Panc1 (cell line): ENCODE results near the gene TOM1. TPM values are rescaled to one million over a fixed set of nuclear protein-coding genes. Genes with fewer than 3 reads are reported as not detected.

Source experiments
- ATAC-seq: fragments of 200-7000 bp; cut with Tn5 transposase; 2 replicates; pipeline ENCODE4 v1.9.1; 2020; ENCODE audit warnings: mild to moderate bottlenecking, moderate library complexity
- BruUV-seq: library from RNA; stranded (reverse); fragments of 400-500 nt; replicated peaks from 2 replicates; lab custom pipeline; 2021; lab: Mats Ljungman, UMichigan
- CTCF ChIA-PET: fragments of 300-600 bp; sonication (Branson Sonifier 250); formaldehyde crosslinking; loops from one replicate; lab custom pipeline; 2022; ENCODE audit warnings: antibody characterized with exemption; lab: Charles Lee
- POLR2A ChIA-PET: fragments of 300-600 bp; sonication (Branson Sonifier 250); formaldehyde crosslinking; loops from one replicate; lab custom pipeline; 2022; ENCODE audit warnings: antibody characterized with exemption; lab: Charles Lee
- DNase-seq: peaks from one replicate; pipeline ENCODE4 v3.0.0-alpha.2; 2010; ENCODE audit warnings: low read depth, low spot score
- H3K27ac ChIP-seq: 2 replicates; pipeline ENCODE4 v1.5.1; 2011; ENCODE audit warnings: mild to moderate bottlenecking, low read length, inconsistent platforms
- H3K27me3 ChIP-seq: fragments of 200-500 bp; sonication (Bioruptor generic); 2 replicates; pipeline ENCODE4 v1.6.0; 2014; ENCODE audit warnings: low read length, inconsistent platforms; ENCODE audit not compliant: control insufficient read depth, insufficient read depth
- H3K36me3 ChIP-seq: fragments of 200-500 bp; sonication (Bioruptor generic); 2 replicates; pipeline ENCODE4 v1.5.1; 2014; ENCODE audit warnings: inconsistent platforms, mild to moderate bottlenecking, low read length, moderate library complexity; ENCODE audit not compliant: control insufficient read depth, insufficient read depth
- H3K4me1 ChIP-seq: 2 replicates; pipeline ENCODE4 v1.5.1; 2011; ENCODE audit warnings: inconsistent platforms, mild to moderate bottlenecking, low read length, moderate library complexity; ENCODE audit not compliant: control insufficient read depth, insufficient read depth
- H3K4me3 ChIP-seq, 2 experiments: 2 replicates each; pipeline ENCODE4 v1.5.1; 2011 to 2012; ENCODE audit warnings: low read depth in 2 of 2, low read length in 2 of 2, mild to moderate bottlenecking in 2 of 2, inconsistent platforms in 1 of 2, moderate library complexity in 1 of 2
- H3K9me3 ChIP-seq: fragments of 200-500 bp; sonication (Bioruptor generic); 2 replicates; pipeline ENCODE4 v1.5.1; 2014; ENCODE audit warnings: low read depth, mild to moderate bottlenecking, inconsistent platforms, low read length, moderate library complexity; ENCODE audit not compliant: control insufficient read depth, insufficient read depth
- CTCF ChIP-seq: fragments of 450-650 bp; IDR thresholded peaks from 2 replicates; pipeline ENCODE4 v1.5.1; 2017; ENCODE audit warnings: mild to moderate bottlenecking
- POLR2AphosphoS5 ChIP-seq: IDR thresholded peaks from 2 replicates; pipeline ENCODE4 v1.6.1; 2012; ENCODE audit warnings: mild to moderate bottlenecking, low read depth, low read length, moderate library complexity
- REST ChIP-seq, 2 experiments: IDR thresholded peaks; 2 replicates each; pipeline ENCODE4 v1.6.1; 2011 to 2012; ENCODE audit warnings: low read depth in 2 of 2, control low read depth in 1 of 2, low read length in 1 of 2, mild to moderate bottlenecking in 1 of 2, moderate library complexity in 1 of 2; ENCODE audit not compliant: insufficient read depth in 1 of 2
- SIN3A ChIP-seq: IDR thresholded peaks from 2 replicates; pipeline ENCODE4 v1.6.1; 2012; ENCODE audit warnings: low read depth, mild to moderate bottlenecking, low read length, moderate library complexity, borderline replicate concordance; ENCODE audit not compliant: insufficient read depth
- TCF7L2 ChIP-seq: IDR thresholded peaks from 2 replicates; pipeline ENCODE4 v1.6.1; 2011; ENCODE audit warnings: mild to moderate bottlenecking, low read depth, low read length, inconsistent platforms
- in situ Hi-C: cut with HindIII; loops from 2 replicates; pipeline ENCODE4 v1.10.0; 2016; ENCODE audit warnings: low sequenced_read_pairs, low pct_unique_long_range_greater_than_20kb
- intact Hi-C: fragments of 100-400 bp; cut with micrococcal nuclease; formaldehyde crosslinking; loops from one replicate; pipeline ENCODE4 v1.10.0; 2022; ENCODE audit not compliant: unreplicated experiment
- total RNA-seq: library from RNA; stranded (reverse); gene quantifications from one replicate; pipeline ENCODE4 v1.2.1, GENCODE V29; 2021; ENCODE audit not compliant: unreplicated experiment

Gene TOM1
- total RNA-seq, 1 experiment from 2014 or later = 32.7 TPM

- CTCF ChIA-PET = no interaction called here
- in situ Hi-C loops (no loop called here), intact Hi-C loops (no loop called here)
Observed at GRCh38 chr22:35311551-35311999, 11.9 kb downstream of the TOM1 start.

More at GRCh38 chr22:35311551-35311999, 11.9 kb downstream of the TOM1 start:
- ATAC-seq (no peak), DNase-seq (no peak)
- Histone ChIP-seq H3K4me3 (no peak overlapping the region), H3K27ac (no peak overlapping the region; the same call in 1 of the 2 replicates), H3K27me3 (no peaks in the 10 kb centered on the region), H3K36me3 (no peaks in the 10 kb centered on the region), H3K9me3 (no peaks in the 10 kb centered on the region), H3K4me1 (peaks cover 28% of the 10 kb centered on the region)
- no TSS peak for BruUV-seq
- POLR2A ChIA-PET = no interaction called here
- TF ChIP-seq REST (IDR thresholded peaks at IDR 0.05; ENCODE audit: insufficient read depth in 1 of 2, low read depth in 2 of 2, low read length in 1 of 2) = no peak
- TF ChIP-seq POLR2AphosphoS5 = no peak
- TF ChIP-seq SIN3A = no peak
- no peak for TF ChIP-seq TCF7L2
- no peak for TF ChIP-seq CTCF
